H1 (cell line): ENCODE results near the gene CCL25.

Experiments
- CHD2 ChIP-seq: IDR thresholded peaks from 2 replicates; pipeline ENCODE4 v1.6.1; 2012; ENCODE audit warnings: low read length, improper control_type of control experiment
- GABPA ChIP-seq: IDR thresholded peaks from 2 replicates; pipeline ENCODE4 v1.6.1; 2011; ENCODE audit warnings: mild to moderate bottlenecking, low read length, moderate library complexity, borderline replicate concordance; ENCODE audit not compliant: insufficient read depth
- HDAC6 ChIP-seq: IDR thresholded peaks from one replicate; pipeline ENCODE4 v1.7.1; 2012; ENCODE audit warnings: low read depth, mild to moderate bottlenecking, inconsistent platforms, low read length, moderate library complexity
- POLR2A ChIP-seq, 2 experiments: IDR thresholded peaks; 1 replicate in 1 of 2; 2 replicates in 1 of 2; pipeline ENCODE4 v1.6.1; 2011; ENCODE audit warnings: low read depth in 2 of 2, low read length in 2 of 2, mild to moderate bottlenecking in 2 of 2; ENCODE audit errors: control extremely low read depth in 1 of 2
- RAD21 ChIP-seq, 2 experiments: IDR thresholded peaks in 1 of 2; conservative IDR thresholded peaks in 1 of 2; 2 replicates each; pipeline ENCODE4 v1.6.1; 2011; ENCODE audit warnings: low read depth in 2 of 2, low read length in 2 of 2, improper control_type of control experiment in 1 of 2, inconsistent platforms in 1 of 2, mild to moderate bottlenecking in 1 of 2, moderate library complexity in 1 of 2
- ZNF274 ChIP-seq: IDR thresholded peaks from 2 replicates; pipeline ENCODE4 v1.7.0; 2012; ENCODE audit warnings: low read length, borderline replicate concordance; ENCODE audit errors: extremely low read depth
- TF ChIP-seq, protein P1 (sequence below), 3 experiments: IDR thresholded peaks; 1 replicate in 2 of 3; 2 replicates in 1 of 3; pipeline versions ENCODE4 v1.5.1 to v1.6.1; 2011; ENCODE audit warnings: low read length in 3 of 3, mild to moderate bottlenecking in 3 of 3, inconsistent platforms in 2 of 3, low read depth in 1 of 3, moderate library complexity in 1 of 3; ENCODE audit not compliant: insufficient read depth in 1 of 3; ENCODE audit errors: control extremely low read depth in 1 of 3

GRCh38 chr19:8028951-8029491, 23.5 kb upstream of the CCL25 start:
- no peak for TF ChIP-seq GABPA
- TF ChIP-seq RAD21 (IDR thresholded peaks at IDR 0.05 in 1 of 2, conservative IDR thresholded peaks at IDR 0.05 in 1 of 2; ENCODE audit: low read depth in 2 of 2, low read length in 2 of 2), result peak in 1 of 2 experiments; percentile 37; a peak in 2 of 4 replicates
- TF ChIP-seq, protein P1, sequence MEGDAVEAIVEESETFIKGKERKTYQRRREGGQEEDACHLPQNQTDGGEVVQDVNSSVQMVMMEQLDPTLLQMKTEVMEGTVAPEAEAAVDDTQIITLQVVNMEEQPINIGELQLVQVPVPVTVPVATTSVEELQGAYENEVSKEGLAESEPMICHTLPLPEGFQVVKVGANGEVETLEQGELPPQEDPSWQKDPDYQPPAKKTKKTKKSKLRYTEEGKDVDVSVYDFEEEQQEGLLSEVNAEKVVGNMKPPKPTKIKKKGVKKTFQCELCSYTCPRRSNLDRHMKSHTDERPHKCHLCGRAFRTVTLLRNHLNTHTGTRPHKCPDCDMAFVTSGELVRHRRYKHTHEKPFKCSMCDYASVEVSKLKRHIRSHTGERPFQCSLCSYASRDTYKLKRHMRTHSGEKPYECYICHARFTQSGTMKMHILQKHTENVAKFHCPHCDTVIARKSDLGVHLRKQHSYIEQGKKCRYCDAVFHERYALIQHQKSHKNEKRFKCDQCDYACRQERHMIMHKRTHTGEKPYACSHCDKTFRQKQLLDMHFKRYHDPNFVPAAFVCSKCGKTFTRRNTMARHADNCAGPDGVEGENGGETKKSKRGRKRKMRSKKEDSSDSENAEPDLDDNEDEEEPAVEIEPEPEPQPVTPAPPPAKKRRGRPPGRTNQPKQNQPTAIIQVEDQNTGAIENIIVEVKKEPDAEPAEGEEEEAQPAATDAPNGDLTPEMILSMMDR (IDR thresholded peaks at IDR 0.05; ENCODE audit: control extremely low read depth in 1 of 3, insufficient read depth in 1 of 3, low read depth in 1 of 3, low read length in 3 of 3), result peak; percentile 5 to 28 (median 9); a peak in 3 of 4 replicates
- TF ChIP-seq ZNF274, result no peak
- TF ChIP-seq HDAC6, result no peak
- no peak for TF ChIP-seq POLR2A (IDR thresholded peaks at IDR 0.05; ENCODE audit: control extremely low read depth in 1 of 2, low read depth in 2 of 2, low read length in 2 of 2)
- no peak for TF ChIP-seq CHD2
